H1 (cell line): ENCODE data around the gene ZNF622. TPM values are rescaled to one million over a fixed set of nuclear protein-coding genes. Genes with fewer than 3 reads are reported as not detected.

ENCODE experiments used
- CTCF ChIA-PET: fragments of 300-600 bp; sonication (Branson Sonifier 250); formaldehyde crosslinking; loops from one replicate; lab custom pipeline; 2021; ENCODE audit not compliant: partially characterized antibody; lab: Charles Lee
- POLR2A ChIA-PET: fragments of 300-600 bp; sonication (Branson Sonifier 250); formaldehyde crosslinking; loops from one replicate; lab custom pipeline; 2021; ENCODE audit warnings: inconsistent platforms; ENCODE audit not compliant: partially characterized antibody; lab: Charles Lee
- DNase-seq, 2 experiments: peaks; one replicate each; pipeline versions ENCODE4 v3.0.0 to v3.0.0-alpha.2; 2010 to 2022; ENCODE audit warnings: low spot score in 2 of 2, low read depth in 1 of 2, mixed read lengths in 1 of 2
- FAIRE-seq: peaks from 2 replicates; lab custom pipeline; 2011; peaks lifted over from hg19 to GRCh38; lab: Jason Lieb, UNC
- H2AFZ ChIP-seq: 2 replicates; pipeline ENCODE4 v1.8.1; 2012; ENCODE audit warnings: low read length, inconsistent platforms
- H2AK5ac ChIP-seq: 2 replicates; pipeline ENCODE4 v1.6.1; 2013; ENCODE audit warnings: low read depth, low read length
- H2BK120ac ChIP-seq: replicated peaks from 2 replicates; pipeline ENCODE3; 2013; ENCODE audit warnings: low read depth, low read length, inconsistent platforms
- H2BK12ac ChIP-seq: 2 replicates; pipeline ENCODE4 v1.6.1; 2013; ENCODE audit warnings: low read depth, low read length
- H2BK15ac ChIP-seq: 2 replicates; pipeline ENCODE4 v1.6.1; 2013; ENCODE audit warnings: low read length
- H2BK20ac ChIP-seq: 2 replicates; pipeline ENCODE4 v1.6.1; 2013; ENCODE audit warnings: low read length
- H2BK5ac ChIP-seq: 2 replicates; pipeline ENCODE4 v1.6.1; 2013; ENCODE audit warnings: low read depth, low read length
- H3K14ac ChIP-seq: 2 replicates; pipeline ENCODE4 v1.6.1; 2013; ENCODE audit warnings: inconsistent platforms; ENCODE audit not compliant: insufficient read length
- H3K18ac ChIP-seq: 2 replicates; pipeline ENCODE4 v1.6.1; 2013; ENCODE audit warnings: low read length; ENCODE audit errors: extremely low read depth
- H3K23ac ChIP-seq: 2 replicates; pipeline ENCODE4 v1.6.1; 2013; ENCODE audit warnings: inconsistent platforms; ENCODE audit not compliant: insufficient read length
- H3K23me2 ChIP-seq: 2 replicates; pipeline ENCODE4 v1.6.1; 2013; ENCODE audit warnings: low read depth, low read length
- H3K27ac ChIP-seq: 2 replicates; pipeline ENCODE4 v1.6.1; 2011; ENCODE audit warnings: low read depth, low read length, inconsistent platforms
- H3K27me3 ChIP-seq, 4 experiments: replicated peaks in 1 of 4; 1 replicate in 1 of 4; 2 replicates in 3 of 4; pipeline versions ENCODE4 v1.6.1 to v1.8.1; 2011 to 2013; ENCODE audit warnings: low read length in 3 of 4, mild to moderate bottlenecking in 3 of 4, inconsistent platforms in 2 of 4, mixed read lengths in 2 of 4, moderate library complexity in 1 of 4; ENCODE audit not compliant: control insufficient read depth in 3 of 4, insufficient read depth in 3 of 4; ENCODE audit errors: extremely low read depth in 1 of 4
- H3K36me3 ChIP-seq, 4 experiments: 2 replicates each; pipeline versions ENCODE4 v1.6.1 to v1.8.1; 2011 to 2013; ENCODE audit warnings: mild to moderate bottlenecking in 4 of 4, low read length in 3 of 4, moderate library complexity in 2 of 4, control low read depth in 1 of 4, inconsistent platforms in 1 of 4; ENCODE audit not compliant: insufficient read depth in 4 of 4, control insufficient read depth in 2 of 4
- H3K4ac ChIP-seq: replicated peaks from 2 replicates; pipeline ENCODE3; 2013; ENCODE audit warnings: low read length, low read depth, mixed read lengths, inconsistent platforms; ENCODE audit not compliant: insufficient read length
- H3K4me1 ChIP-seq, 4 experiments: replicated peaks in 1 of 4; 1 replicate in 1 of 4; 2 replicates in 3 of 4; pipeline versions ENCODE4 v1.6.1 to v1.8.1; 2011 to 2013; ENCODE audit warnings: low read length in 3 of 4, inconsistent platforms in 2 of 4, mixed read lengths in 1 of 4; ENCODE audit not compliant: insufficient read depth in 4 of 4, control insufficient read depth in 3 of 4
- H3K4me2 ChIP-seq, 2 experiments: 2 replicates each; pipeline versions ENCODE4 v1.6.1 to v1.8.1; 2011 to 2013; ENCODE audit warnings: low read depth in 2 of 2, low read length in 2 of 2, control low read depth in 1 of 2, inconsistent platforms in 1 of 2, mild to moderate bottlenecking in 1 of 2; ENCODE audit not compliant: insufficient read depth in 1 of 2
- H3K4me3 ChIP-seq, 4 experiments: fragments of 200-600, 300-600 bp in 1 of 4; sonication (generic), shearing (Covaris generic), sonication (Bioruptor Twin) in 1 of 4; 2 replicates each; pipeline versions ENCODE4 v1.5.1 to v1.8.1; 2011 to 2016; ENCODE audit warnings: low read length in 4 of 4, low read depth in 3 of 4, control low read depth in 2 of 4, inconsistent platforms in 2 of 4, mild to moderate bottlenecking in 2 of 4, mixed read lengths in 1 of 4, moderate library complexity in 1 of 4; ENCODE audit not compliant: insufficient read depth in 2 of 4; ENCODE audit errors: extremely low read depth in 1 of 4
- H3K56ac ChIP-seq: replicated peaks from 2 replicates; pipeline ENCODE3; 2013; ENCODE audit warnings: low read depth, mild to moderate bottlenecking, mixed read lengths, low read length, inconsistent platforms; ENCODE audit not compliant: insufficient read length
- H3K79me1 ChIP-seq: 2 replicates; pipeline ENCODE4 v1.6.1; 2013; ENCODE audit warnings: low read depth, low read length, control low read depth
- H3K79me2 ChIP-seq, 2 experiments: 2 replicates each; pipeline versions ENCODE4 v1.6.1 to v1.8.1; 2012 to 2013; ENCODE audit warnings: low read length in 2 of 2, mild to moderate bottlenecking in 2 of 2, inconsistent platforms in 1 of 2; ENCODE audit not compliant: insufficient read depth in 2 of 2, control insufficient read depth in 1 of 2
- H3K9ac ChIP-seq, 4 experiments: replicated peaks in 1 of 4; 1 replicate in 1 of 4; 2 replicates in 3 of 4; pipeline versions ENCODE4 v1.6.1 to v1.8.1; 2011 to 2013; ENCODE audit warnings: low read depth in 3 of 4, low read length in 3 of 4, control low read depth in 2 of 4, mild to moderate bottlenecking in 2 of 4, moderate library complexity in 2 of 4, inconsistent platforms in 1 of 4; ENCODE audit errors: extremely low read depth in 1 of 4
- H3K9me3 ChIP-seq, 2 experiments: 2 replicates each; pipeline versions ENCODE4 v1.6.1 to v1.8.1; 2012 to 2013; ENCODE audit warnings: mild to moderate bottlenecking in 2 of 2, moderate library complexity in 2 of 2, control low read depth in 1 of 2, inconsistent platforms in 1 of 2, low read depth in 1 of 2, low read length in 1 of 2, mixed read lengths in 1 of 2; ENCODE audit not compliant: insufficient read depth in 2 of 2
- H4K20me1 ChIP-seq, 2 experiments: replicated peaks in 1 of 2; 2 replicates each; pipeline versions ENCODE3 to v1.8.1; 2011 to 2013; ENCODE audit warnings: inconsistent platforms in 2 of 2, low read length in 2 of 2, mild to moderate bottlenecking in 1 of 2; ENCODE audit not compliant: insufficient read depth in 2 of 2, control insufficient read depth in 1 of 2
- H4K5ac ChIP-seq: 2 replicates; pipeline ENCODE4 v1.6.1; 2013; ENCODE audit warnings: low read length, low read depth, mixed read lengths, inconsistent platforms; ENCODE audit not compliant: insufficient read length
- H4K8ac ChIP-seq: 2 replicates; pipeline ENCODE4 v1.8.0; 2013; ENCODE audit warnings: mild to moderate bottlenecking, moderate library complexity, low read length, inconsistent platforms; ENCODE audit not compliant: insufficient read depth; ENCODE audit errors: extremely low read depth
- H4K91ac ChIP-seq: replicated peaks from 2 replicates; pipeline ENCODE3; 2013; ENCODE audit warnings: low read length, mixed read lengths, inconsistent platforms; ENCODE audit not compliant: insufficient read length
- RNF2 ChIP-seq: fragments of 200-900, 300-1000 bp; sonication (generic); IDR thresholded peaks from 2 replicates; pipeline ENCODE4 v1.7.1; 2016; ENCODE audit warnings: borderline replicate concordance, low read depth, mild to moderate bottlenecking, antibody characterized with exemption, low read length; ENCODE audit not compliant: poor library complexity, severe bottlenecking; ENCODE audit errors: missing control alignments
- SAP30 ChIP-seq: fragments of 300-600 bp; sonication (generic); IDR thresholded peaks from 2 replicates; pipeline ENCODE4 v1.7.1; 2012; ENCODE audit warnings: low read length, moderate library complexity, mild to moderate bottlenecking, inconsistent platforms; ENCODE audit not compliant: insufficient read depth, insufficient replicate concordance
- WGBS, 2 experiments: shearing (Covaris generic) in 1 of 2; methylation state at CpG; one replicate each; pipeline versions ENCODE4 v1.1.6 to v1.1.7; 2013 to 2015; ENCODE audit warnings: low lambda C conversion rate in 2 of 2, mixed read lengths in 2 of 2, inconsistent platforms in 1 of 2, low coverage in 1 of 2, missing lambda C conversion rate in 1 of 2; ENCODE audit not compliant: insufficient replicate concordance in 2 of 2, insufficient coverage in 1 of 2, insufficient read length in 1 of 2; ENCODE audit errors: extremely low coverage in 1 of 2, missing lambda C conversion rate in 1 of 2; 5-methylcytosine and 5-hydroxymethylcytosine counted together
- long read RNA-seq, 2 experiments: library from RNA in 1 of 2; library from capped mRNA in 1 of 2; stranded (forward); transcript quantifications; one replicate each; pipeline ENCODE4 v2.0.0, GENCODE V29; 2021; ENCODE audit warnings: inconsistent platforms in 1 of 2
- polyA minus RNA-seq, 3 experiments: library from RNA; depleted of rRNA, polyadenylated mRNA; stranded (reverse); fragments of >200 nt; gene quantifications; 1 replicate in 2 of 3; 2 replicates in 1 of 3; pipeline ENCODE4 v1.2.3, GENCODE V29; 2011
- polyA plus RNA-seq, 7 experiments: library from polyadenylated mRNA; depleted of rRNA in 3 of 7; stranded (reverse) in 5 of 7; unstranded in 2 of 7; fragments of >200 nt in 5 of 7; fragments of 200-250 nt in 2 of 7; gene quantifications; 1 replicate in 5 of 7; 2 replicates in 1 of 7; 4 replicates in 1 of 7; pipeline versions ENCODE4 v1.2.1 to v1.2.3, GENCODE V29; 2011 to 2013; ENCODE audit warnings: missing spikeins in 2 of 7, mixed read lengths in 2 of 7
- total RNA-seq: library from RNA; stranded (reverse); fragmentation: NEBNext Ultra II Directional; extraction: Animal tissue kit (Norgen Biotek cat#: 25700); gene quantifications from 2 replicates; pipeline ENCODE4 v1.2.1, GENCODE V29; 2021

The ZNF622 gene, protein sequence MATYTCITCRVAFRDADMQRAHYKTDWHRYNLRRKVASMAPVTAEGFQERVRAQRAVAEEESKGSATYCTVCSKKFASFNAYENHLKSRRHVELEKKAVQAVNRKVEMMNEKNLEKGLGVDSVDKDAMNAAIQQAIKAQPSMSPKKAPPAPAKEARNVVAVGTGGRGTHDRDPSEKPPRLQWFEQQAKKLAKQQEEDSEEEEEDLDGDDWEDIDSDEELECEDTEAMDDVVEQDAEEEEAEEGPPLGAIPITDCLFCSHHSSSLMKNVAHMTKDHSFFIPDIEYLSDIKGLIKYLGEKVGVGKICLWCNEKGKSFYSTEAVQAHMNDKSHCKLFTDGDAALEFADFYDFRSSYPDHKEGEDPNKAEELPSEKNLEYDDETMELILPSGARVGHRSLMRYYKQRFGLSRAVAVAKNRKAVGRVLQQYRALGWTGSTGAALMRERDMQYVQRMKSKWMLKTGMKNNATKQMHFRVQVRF
- total RNA-seq (30.8 and 30.9 TPM in 2 replicates), polyA plus RNA-seq (2011; rRNA removed) (8.8 and 8.9 TPM in 2 replicates), polyA minus RNA-seq (2011; rRNA and poly(A)+ RNA removed) (6.2 and 7.0 TPM in 2 replicates)
- polyA plus RNA-seq (2011; cell fraction: cytosol; rRNA removed), result 16.3 TPM
- 10.3 TPM for polyA plus RNA-seq (2011; cell fraction: nucleus; rRNA removed)
- 27.5 to 32.5 TPM (median 30.5 TPM) in 4 replicates for polyA plus RNA-seq (2012, experiment 1 of 2)
- 12.8 TPM for polyA plus RNA-seq (2012, experiment 2 of 2)
- 25.8 TPM for polyA plus RNA-seq (2013, experiment 1 of 2)
- 25.5 TPM for polyA plus RNA-seq (2013, experiment 2 of 2)
- polyA minus RNA-seq (2011; cell fraction: cytosol; rRNA and poly(A)+ RNA removed), result 9.2 TPM
- 9.2 TPM for polyA minus RNA-seq (2011; cell fraction: nucleus; rRNA and poly(A)+ RNA removed)
- long read RNA-seq, experiment 1, transcript ZNF622-201 (6 exons, 1,699 nt), result major isoform, 17 of 34 reads
- long read RNA-seq, experiment 1, partial matches to known transcripts, result 12 of 34 reads
- long read RNA-seq, experiment 1, other reads (novel, unspliced or antisense), result 5 of 34 reads
- long read RNA-seq, experiment 2, transcript ZNF622-201 (6 exons, 1,699 nt), result major isoform, 103 of 106 reads
- long read RNA-seq, experiment 2, partial matches to known transcripts, result 1 of 106 reads
- long read RNA-seq, experiment 2, other reads (novel, unspliced or antisense), result 2 of 106 reads

DNA sequence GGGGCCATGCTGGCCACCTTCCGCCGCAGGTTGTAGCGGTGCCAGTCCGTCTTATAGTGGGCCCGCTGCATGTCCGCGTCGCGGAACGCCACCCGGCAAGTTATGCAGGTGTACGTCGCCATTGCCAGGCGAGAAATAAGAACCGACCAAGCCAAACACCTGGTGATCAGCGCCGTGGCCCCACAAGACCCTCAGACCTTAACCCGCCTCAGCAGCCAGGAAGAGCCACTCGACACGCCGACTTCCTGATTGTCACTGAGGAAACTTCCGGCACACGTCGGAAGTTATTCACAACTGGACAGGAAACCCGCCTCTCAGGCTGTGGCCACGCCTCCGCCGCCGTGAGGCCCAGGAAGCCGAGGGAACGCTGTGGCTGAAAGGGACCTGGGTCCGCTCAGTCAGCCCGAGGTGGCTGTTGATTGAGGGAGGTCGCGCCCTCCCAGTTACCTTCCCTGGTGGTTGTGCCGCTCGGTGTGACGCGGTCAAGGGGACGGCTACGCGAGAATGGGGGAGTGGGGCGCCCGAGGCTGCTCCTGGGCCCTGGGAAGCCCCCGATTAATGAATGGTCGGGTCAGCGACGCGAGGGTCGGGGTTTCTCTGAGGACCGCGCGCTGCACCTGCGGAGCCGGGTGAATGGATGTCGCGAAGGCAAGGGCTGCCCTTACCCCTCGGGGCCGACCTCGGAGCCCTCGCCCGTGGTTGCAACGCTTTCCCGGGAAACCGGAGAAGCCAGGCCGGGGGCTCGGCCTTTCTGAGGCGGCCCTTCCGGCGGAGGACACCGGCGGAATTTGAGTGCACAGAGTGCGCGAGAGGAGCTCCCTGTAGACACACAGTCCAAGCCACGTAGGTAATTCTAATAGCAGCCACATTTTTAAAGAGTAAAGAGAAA, at the start of gene ZNF622:
Gene ZNF622, minus strand, starts transcription at position 257 of the 889 bp plus-strand sequence. Its CDS starts 135 bp downstream, at position 122.
- Histone ChIP-seq H3K18ac (peak within 1 kb of the TSS; percentile 65; the same call in 1 of the 2 replicates), H3K79me1 (peaks cover 2% of the 10 kb centered on the region; the same call in 1 of the 2 replicates), H3K4me2 (peak within 1 kb of the TSS; percentile 85 to 98), H3K27ac (peak within 1 kb of the TSS; percentile 47; the same call in 1 of the 2 replicates), H2BK20ac (no peak within 1 kb of the TSS), H4K91ac (peak within 1 kb of the TSS; percentile 76), H3K23ac (no peak within 1 kb of the TSS), H4K20me1 (peaks cover 0 to 2% of the 10 kb centered on the region in 2 experiments), H3K27me3 (no peaks in the 10 kb centered on the region), H2AK5ac (no peak within 1 kb of the TSS), H3K14ac (no peak within 1 kb of the TSS), H3K9ac (peak within 1 kb of the TSS; percentile 68 to 80 (median 75); a peak in 6 of 7 replicates), H3K56ac (peak within 1 kb of the TSS; percentile 71), H4K5ac (peak within 1 kb of the TSS; percentile 50), H2BK12ac (no peak within 1 kb of the TSS), H3K4ac (peak within 1 kb of the TSS; percentile 17), H3K79me2 (peaks cover 3 to 29% of the 10 kb centered on the region in 2 experiments; a peak in 3 of 4 replicates), H2AFZ (peak within 1 kb of the TSS; percentile 91; the same call in 1 of the 2 replicates), H3K9me3 (no peaks in the 10 kb centered on the region), H3K36me3 (peaks cover 14 to 27% (median 20%) of the 10 kb centered on the region in 4 experiments), H3K23me2 (peaks cover 9% of the 10 kb centered on the region), H3K4me3 (peak within 1 kb of the TSS; percentile 94 to 98 (median 94)), H4K8ac (peak within 1 kb of the TSS; percentile 78), H2BK120ac (no peak within 1 kb of the TSS), H2BK15ac (no peak within 1 kb of the TSS), H3K4me1 (peaks cover 0 to 12% (median 3%) of the 10 kb centered on the region in 4 experiments; a peak in 6 of 7 replicates), H2BK5ac (peak within 1 kb of the TSS; percentile 93)
- 2% methylated on average over 75 of the region's 75 CpGs; no CpG with 5 or more reads in 1 of the 2 experiments for WGBS, 2 experiments
- POLR2A ChIA-PET, result interaction anchor here (0.6 kb wide), 1 partner anchor 314 kb away, joined by 3 read pairs; no protein-coding TSS in a partner anchor
- DNase-seq (peak; percentile 78 to 86), FAIRE-seq (no peak)
- CTCF ChIA-PET, result interaction anchor here (3.8 kb wide), 1 partner anchor 10 kb away, joined by 14 read pairs; no protein-coding TSS in a partner anchor
- TF ChIP-seq RNF2, result no peak
- peak; percentile 86 for TF ChIP-seq SAP30
